ENCODE results near the gene C16orf89.
A peak's percentile ranks its signal among the peaks of the same experiment; 100 is the strongest.
"Not testable (repeated sequence)": the region's sequence is repeated elsewhere in the genome, so short reads cannot be mapped to it uniquely, and the experiment has no call there.

C16orf89 gene

DNA sequence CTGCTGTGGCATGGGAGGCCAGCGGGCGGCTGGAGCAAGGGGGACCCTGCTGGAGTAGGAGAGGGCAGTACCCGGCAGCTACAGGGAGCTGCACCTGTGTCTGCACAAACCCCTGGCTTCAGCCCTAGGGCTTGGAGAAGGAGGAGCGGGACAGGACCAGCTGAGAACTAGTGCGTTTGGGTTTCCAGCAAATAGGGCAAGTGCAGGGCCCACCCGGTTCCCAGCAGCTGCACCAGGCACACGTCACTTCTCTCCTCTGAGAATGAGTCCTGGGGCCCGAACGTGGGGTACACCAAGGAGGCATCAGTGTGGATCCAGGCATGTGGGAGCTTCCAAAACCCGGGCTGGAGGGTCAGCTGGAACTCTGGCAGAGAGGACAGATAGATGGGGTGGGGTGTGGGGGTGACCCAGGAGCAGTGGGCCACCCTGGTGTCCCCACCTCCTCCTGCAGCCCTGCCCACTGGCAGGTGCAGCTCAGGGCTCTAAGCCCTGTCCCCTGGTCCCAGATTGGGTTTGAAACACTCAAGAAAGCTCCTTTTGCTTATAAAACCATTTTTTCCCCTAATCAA is 5.6 kb downstream of the C16orf89 start:
- DNase-seq (ENCODE audit: low read depth, low spot score), result no peak

DNA sequence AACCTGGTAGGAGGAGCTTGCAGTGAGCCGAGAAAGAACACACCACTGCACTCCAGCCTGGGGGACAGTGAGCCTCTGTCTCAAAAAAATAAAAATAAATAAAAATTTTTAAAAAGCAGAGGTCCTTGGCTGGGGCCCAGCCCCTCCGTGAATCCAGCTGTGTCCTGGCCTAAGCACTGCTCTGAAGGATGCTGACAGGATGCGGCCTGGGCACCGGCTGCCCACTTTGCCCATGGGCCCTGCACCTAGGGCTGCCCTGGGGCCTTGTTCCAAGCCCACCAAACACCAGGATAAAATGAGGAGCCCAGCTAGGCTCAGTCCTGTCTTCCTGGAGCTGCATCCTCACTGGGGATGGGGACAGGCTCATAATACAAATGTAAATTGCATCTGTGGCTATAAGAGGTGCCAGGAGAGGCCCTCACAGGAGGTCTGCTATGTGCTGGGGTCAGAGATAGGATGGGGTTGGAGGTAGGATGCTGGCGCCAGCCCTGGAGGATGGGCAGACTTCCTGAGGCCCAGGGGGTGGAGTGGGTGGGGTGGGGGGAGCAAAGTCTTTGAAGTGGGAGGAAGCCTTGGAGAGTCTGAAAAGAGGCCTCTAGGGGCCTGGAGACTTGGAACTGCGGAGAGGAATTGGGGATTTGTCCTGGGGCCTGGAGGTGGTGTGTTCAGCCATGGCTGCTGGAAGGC is 6.2 kb downstream of the C16orf89 start:
- no peak for DNase-seq (ENCODE audit: low read depth, low spot score)

DNA sequence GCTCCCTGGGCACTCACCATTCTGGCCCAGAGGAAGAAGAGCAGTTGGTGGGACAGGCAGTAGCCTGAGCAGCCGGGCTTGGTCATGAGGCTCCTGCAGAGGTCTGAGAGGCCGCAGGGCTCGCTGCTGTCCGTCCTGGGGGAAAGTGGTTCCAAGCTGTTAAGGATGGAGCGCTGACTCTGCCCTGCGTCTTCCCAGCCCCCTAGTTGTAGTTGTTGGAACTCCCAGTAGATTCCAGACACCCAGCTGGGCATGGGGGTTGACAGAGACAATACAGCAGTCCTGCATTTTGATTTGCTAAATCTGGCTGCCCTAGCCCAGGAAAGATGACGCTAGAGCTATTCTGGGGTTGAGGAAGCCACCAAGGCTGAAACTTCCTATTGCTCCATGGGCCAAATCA is 7.3 kb downstream of the C16orf89 start:
- no peak for DNase-seq (ENCODE audit: low read depth, low spot score)

DNA sequence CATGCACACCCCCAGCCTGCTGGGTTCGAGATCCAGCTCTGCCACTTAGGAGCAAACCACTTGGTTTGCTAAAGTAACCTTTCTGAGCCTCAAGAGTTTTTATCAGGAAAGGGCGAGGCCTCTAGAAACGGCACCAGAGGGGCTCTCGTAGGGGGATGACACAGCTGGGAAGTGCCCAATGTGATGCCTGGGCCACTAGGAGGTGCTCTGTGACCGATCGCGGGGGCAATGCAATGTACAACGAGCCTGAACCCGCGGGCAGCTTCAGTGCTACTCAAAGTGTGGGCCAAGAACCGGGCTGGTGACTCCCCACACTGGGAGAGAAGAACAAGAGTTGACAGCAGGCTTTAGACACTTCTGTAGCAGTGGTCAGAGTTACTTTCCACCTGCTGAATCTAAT is 9.4 kb downstream of the C16orf89 start:
- DNase-seq (ENCODE audit: low read depth, low spot score), result no peak

DNA sequence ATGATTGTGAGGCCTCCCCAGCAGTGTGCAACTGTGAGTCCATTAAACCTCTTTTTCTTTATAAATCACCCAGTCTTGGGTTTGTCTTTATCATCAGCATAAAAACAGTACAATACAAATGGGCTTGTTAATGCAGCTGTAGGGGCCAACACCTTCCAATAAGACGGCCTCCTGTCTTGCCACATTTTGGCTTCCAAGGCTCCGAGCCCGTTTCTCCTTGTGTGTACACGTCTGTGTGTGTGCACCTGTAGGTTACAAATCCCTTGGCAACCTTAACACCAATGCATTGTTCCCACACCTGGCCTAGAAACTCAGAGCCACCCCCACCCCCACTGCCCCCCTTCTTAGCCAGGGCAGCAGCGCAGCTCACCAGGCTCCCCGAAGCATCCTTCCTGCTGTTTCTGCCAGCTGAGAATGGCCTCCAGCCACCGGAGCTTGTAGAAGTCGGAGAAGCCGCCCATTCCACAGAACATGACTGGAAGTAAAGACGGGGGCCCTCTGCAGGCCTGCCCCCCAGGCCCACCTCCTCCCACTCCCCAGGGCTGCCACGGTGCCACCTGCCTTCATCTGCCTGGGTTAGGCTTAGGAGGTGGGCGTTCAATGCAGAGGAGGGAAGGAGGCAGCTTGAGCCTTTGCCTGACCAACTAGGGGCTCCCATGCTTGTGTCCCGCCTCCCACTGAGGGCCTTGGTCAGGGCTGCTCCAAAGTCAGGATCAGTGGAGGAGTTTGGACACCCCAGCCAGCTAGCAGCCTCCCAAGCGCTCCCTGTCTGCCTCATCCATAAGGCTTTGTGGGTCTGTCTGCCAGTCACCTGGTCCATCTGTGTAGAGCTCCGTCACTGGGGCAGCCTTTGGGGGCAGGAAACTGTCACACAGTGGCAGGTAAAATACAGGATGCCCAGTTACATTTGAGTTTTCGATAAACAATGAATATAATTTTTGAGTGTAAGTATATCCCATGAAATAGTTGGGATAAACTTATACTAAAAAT is 10.6 kb downstream of the C16orf89 start:
- no peak for DNase-seq (ENCODE audit: low read depth, low spot score)

DNA sequence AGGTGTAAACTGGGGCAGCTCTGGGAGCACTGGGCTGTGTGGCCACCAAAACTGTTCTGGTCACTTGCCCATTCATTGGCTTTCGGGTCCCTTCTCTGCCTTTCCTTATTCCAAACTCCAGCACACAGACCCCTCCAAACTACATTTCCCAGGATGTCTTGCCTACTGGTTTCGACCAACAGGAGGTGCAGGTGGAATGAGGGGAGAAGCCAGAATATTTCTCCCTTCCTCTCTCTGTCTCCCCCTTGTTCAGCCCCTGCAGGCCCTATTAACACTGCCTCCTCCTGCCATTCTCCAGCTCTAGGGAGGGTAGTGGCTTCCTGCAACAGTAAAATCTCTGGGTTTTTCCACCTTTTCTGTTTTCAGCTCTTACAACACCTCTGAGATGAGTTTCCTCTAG is 18.8 kb downstream of the C16orf89 start:
- no peak for DNase-seq (ENCODE audit: low read depth, low spot score)

DNA sequence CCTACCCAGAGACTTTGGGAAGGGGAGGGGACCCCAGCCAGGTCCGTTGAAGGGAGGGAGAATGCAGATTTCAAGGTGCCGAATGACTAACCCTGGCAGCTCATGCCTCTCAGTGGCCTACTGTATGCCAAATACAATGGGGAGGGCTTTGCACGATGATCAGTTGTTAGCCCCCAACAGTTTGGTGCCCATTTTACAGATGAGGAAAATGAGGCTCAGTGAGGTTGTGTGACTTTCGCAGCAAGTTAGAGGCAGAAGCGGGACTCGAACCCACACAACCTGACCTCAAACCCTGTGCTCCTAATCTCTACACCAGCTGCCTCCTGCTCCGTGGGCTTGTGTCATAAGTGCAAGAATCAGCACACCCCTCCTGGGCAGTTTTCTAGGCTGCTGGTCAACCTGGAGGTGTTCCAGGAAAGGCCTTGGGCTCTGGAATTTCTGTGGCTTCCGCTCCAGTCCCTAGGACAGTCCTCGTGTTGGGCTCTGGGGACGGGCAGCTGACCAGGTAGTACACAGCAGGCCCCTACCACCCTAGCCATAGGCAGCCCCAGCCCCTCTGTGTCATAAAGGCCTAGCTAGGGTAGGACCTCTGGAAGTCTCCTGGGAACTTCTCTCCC is 20.1 kb downstream of the C16orf89 start:
- no peak for DNase-seq (ENCODE audit: low read depth, low spot score)

DNA sequence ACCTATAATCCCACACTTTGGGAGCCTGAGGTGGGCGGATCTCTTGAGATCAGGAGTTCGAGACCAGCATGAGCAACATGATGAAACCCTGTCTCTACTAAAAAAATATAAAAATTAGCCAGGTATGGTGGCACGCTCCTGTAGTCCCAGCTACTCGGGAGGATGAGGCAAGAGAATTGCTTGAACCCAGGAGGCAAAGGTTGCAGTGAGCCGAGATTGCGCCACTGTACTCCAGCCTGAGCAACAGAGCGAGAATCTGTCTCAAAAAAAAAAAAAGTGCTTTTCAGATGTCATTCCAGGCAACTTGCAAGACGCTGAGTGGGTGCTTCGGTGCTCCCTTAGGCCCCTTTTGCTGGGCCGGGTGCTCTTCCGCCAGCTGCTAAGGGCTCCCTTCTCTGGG is 21.2 kb downstream of the C16orf89 start:
- DNase-seq (ENCODE audit: low read depth, low spot score), result not testable (repeated sequence)

DNA sequence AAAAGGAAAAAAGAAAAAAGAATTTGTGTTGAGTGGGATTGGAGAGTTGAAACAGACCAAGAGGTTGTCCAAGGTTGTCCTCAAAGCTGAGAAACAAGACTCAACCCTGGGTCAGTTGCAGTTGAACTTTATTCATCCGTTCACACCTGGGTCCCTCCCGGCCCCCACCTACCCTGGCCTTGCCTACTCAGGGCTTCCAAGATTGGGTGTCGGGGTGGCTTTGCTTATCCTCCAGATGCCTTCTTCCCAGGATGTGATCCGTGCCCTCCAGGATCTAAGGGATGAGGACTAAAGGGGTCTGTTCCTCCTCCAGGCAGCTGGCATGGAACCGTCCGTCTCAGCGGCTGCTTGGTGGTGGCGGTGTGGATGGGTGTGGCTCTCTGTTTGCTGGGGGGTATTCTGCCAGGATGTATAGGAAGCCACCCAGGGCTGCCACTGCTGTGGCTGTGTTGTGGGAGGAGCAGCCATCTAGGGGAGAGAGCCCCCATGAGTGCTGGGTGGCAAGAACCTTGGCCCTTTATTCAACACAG is 21.7 kb downstream of the C16orf89 start:
- DNase-seq (ENCODE audit: low read depth, low spot score), result no peak

DNA sequence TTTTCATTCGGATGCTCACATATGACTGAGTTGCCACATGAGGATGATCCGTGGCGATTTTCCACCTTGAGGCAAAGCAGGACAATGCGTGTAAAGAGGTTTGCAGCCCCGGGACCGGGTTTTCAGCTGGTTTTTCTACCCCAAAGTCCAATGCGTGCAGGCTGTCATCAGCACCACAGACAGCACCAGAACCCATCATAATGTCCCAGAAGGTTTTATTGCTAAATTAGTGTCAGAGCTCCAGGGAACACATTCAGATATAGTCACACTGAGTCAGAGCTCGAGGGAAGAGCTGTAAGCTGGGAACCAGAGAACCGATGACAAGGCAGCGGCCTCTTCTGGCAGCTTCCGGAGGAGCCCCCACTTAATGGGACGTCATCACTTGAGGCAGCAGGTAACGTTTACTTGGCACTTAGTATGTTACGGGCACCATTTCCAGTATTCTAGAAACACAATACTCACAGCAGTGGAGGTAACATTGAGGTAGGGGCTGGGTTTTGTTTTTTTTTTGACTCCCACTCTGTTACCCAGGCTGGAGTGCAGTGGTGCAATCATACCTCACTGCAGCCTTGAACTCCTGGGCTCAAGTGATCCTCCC is 23.1 kb downstream of the C16orf89 start:
- DNase-seq (ENCODE audit: low read depth, low spot score), result no peak

DNA sequence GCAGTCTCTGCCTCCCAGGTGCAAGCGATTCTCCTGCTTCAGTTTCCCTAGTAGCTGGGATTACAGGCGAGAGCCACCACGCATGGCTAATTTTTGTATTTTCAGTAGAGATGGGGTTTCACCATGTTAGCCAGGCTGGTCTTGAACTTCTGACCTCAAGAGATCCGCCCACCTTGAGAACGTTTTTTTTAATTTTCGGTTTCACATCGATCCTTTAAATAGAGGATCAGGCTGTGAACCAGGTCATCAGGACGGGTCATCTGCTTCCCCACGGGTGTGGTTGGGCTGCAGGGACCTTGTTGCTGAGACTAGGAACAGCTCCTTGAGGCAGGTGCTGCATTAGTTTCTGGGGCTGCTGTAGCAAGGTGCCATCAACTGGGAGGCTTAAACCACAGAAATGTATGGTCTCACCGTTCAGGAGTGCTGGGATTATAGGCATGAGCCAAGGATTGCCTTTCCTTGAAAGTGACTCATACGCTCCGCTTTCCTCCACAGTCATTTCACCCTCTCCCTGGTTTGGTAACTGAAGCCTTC is 24.1 kb downstream of the C16orf89 start:
- DNase-seq (ENCODE audit: low read depth, low spot score), result no peak

DNA sequence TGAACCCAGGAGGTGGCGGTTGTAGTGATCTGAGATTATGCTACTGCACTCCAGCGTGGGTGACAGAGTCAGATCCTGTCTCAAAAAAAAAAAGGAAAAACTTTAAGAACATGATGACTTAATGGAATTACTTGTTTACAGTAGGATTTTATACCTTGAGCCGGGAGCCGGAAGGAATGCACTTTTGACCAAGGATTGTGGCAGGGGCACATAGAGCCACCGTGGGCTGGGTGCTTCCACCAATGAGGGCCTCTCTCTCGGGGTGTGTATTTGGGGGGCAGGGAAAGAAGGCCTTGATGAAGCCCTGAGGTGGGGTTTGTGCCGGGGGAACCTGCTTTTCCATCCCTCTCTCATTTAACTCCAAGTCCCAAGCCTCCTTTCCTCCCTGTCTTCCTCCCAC is 25.3 kb downstream of the C16orf89 start:
- DNase-seq (ENCODE audit: low read depth, low spot score), result no peak

DNA sequence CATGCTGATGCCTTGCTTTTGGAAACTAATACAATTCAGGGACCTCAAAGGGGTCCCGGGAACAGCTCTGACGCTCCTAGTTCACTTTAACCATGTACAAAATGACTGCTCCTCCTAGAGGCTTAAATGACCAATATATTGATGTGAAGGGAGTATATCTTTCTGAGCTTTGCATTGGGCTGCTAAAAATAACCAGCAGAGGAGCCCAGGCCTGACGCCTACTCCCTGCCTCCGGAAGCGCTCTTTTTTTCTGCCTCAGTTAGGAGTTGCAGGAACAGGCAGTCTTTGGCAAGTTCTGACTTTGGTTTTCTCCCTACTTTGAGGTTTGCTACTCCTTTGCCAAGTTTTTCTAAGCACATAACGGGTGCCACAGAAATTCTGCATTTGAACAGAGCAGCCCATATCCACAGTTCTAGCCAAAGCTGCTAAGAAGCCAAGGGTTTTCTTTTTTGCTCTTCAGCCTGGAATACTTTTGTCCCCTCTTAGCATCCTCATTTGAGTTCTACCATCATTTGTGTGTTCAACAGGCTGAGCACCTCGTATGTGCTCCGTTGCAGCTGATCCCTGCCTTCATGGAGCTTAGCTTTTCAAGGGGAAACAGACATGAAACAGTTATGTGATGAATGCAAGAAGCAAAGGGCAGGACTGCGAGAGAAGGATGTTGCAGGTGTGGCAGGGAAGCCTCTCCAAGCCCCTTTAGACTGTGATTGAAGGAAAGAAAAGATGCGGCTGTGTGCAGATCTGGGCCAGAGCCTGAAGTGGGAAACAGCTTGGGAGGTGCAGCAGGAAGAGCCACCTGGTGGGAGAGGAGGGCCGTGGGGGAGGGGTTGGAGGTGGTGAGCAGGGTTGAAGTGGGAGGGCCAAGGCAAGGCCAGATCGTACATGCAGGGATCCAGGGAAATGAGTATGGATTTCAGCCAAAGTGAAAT is 29.3 kb downstream of the C16orf89 start:
- DNase-seq (ENCODE audit: low read depth, low spot score), result no peak

DNA sequence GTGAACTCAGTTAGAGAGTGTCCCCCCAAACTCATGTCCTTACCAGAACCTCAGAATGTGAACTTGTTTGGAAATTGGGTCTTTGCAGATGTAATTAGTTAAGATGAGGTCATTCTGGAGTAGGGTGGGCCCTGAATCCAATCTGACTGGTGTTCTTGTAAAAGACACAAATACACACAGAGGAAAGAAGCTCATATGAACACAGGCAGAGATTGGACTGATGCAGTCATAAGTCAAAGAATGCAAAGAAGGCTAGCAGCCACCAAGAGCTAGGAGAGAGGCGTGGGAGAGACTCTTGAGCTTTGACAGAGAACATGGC is 29.9 kb downstream of the C16orf89 start:
- no peak for DNase-seq (ENCODE audit: low read depth, low spot score)

DNA sequence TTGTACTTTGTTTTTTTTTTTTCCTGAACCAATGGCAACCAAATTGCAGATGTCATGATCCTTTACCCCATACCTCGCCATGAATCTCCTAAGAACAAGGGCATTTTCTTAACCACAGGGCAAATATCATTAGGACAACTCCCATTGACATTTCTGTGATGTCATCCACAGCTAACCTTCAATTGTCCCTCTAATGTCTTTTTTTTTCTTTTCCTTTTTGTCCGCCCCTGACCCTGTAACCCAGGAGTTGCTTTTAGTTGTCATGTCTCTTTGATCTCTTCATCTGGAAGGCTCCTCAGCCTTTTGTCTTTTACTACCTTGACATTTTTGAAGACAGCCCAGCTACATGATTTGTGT is 31.6 kb downstream of the C16orf89 start:
- DNase-seq (ENCODE audit: low read depth, low spot score), result no peak

DNA sequence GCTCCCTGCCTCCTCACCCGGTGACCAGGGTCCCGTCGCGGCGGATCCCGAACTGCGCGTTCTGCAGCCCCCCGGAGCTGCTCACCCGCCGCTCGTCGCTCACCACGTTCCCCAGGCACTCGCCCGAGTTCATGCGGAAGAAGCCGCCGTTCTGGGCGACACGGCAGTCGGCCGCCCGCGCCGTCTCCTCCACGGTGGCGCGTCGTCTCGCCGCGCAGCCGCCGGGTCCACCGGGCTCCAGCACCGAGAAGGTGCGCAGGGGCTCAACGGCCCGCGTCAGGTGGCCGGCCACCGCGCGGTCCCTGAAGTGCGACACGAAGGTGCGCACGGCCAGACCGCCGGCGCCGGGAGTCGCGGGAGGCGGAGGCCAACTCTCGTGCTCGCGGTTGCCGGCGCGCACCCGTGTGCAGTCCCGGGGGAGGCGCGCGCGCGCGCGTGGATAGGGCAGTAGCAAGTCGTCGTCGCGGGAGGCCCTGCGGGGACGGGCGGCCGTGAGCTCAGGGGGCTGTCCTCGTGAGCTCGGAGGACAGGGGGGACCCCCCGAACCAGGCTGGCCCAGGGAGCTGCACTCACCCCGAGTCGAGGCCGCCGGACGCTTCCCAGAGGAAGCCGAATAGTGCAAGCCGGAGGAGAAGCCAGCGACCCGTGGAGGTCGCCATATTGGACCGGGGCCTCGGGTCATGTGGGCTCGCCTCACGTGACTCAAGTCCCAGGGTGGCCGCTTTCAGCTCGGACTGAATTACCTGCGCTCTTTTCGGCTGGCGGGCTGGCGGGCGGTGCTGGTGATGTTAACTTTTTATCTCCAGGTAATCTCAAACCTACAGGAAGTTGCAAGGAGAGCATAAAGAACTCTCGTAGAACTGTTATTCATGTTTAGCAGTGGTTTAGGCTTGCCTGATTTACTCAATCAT is 32.2 kb downstream of the C16orf89 start, which contains the start of gene NAGPA:
Gene NAGPA (minus strand): TSS at position 680 of the 911 bp plus-strand sequence. CDS start 21 bp downstream, at position 659.
- peak; percentile 39 for DNase-seq (ENCODE audit: low read depth, low spot score)

DNA sequence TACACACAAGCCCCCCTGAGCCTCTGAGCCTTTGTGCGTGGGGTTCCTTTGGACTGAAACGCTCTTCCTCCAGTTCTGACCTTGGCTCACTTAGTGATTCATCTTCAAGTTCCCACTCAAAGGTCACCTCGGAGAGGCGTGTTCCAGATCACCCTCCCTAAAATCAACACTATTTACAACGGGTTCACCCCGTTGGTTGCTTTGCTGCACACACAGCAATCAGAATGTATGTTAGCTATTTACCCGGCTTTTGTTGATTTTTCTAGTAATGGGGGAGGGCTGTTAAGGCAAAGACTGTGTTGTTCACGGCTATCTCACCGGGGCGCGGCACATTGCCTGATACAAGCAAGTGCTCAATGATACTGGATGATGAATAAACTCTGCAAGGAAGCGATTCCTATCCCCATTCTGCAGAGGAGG is 33.0 kb downstream of the C16orf89 start:
- no peak for DNase-seq (ENCODE audit: low read depth, low spot score)

DNA sequence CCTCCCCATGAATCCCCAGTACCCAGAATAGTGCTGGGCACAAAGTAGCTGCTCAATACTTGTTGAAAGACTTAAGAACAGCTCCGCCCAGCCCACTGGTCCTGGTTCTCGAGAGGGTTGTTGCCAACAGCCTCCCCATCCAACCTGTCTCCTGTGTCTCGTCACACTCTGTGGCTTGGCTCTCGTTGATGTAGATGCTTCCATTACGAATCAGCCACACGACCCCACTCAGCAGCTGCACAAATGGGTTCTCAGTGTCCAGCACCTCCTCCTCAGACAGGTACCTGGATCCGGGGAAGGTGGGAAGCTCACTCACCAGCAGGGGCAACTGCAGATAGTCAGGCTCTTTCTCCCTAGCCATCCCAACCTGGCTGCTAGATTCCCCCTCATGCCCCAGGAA is 34.2 kb downstream of the C16orf89 start:
- DNase-seq (ENCODE audit: low read depth, low spot score), result no peak

DNA sequence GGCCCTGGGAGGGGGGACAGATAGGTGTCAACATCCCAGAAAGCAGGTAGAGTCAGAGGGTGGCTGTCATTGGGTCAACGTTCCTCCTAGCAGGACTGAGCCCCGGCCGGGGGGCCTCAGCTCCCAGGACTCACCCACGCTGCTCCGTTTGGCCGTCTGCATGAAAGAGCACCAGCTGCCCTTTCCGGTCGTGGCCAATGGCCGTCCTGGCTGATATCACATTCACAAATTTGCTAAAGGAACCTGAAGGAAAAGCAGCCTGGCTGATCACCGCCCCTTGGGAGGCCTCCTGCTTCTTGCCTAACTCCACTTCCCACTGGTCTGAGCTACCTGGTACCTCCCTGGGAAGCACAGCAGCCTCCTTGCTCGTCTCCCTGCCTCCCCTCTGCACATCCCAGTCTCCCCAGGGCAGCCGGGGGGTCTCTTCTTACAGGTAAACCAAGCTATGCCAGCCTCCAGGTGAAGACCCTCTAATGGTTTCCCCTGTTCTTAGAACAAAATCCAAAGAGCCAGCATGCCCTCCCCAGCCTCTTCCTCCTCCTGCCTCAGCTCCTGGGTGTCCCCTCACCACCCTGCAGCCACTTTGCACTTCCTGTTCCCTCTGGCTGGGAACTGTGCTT is 35.4 kb downstream of the C16orf89 start:
- DNase-seq (ENCODE audit: low read depth, low spot score), result no peak

Data from brain pericyte (primary cell).